ENCODE measurements around the gene RORC. TPM values are rescaled to one million over a fixed set of nuclear protein-coding genes. Genes with fewer than 3 reads are reported as not detected.
"Not testable (repeated sequence)": the region's sequence is repeated elsewhere in the genome, so short reads cannot be mapped to it uniquely, and the experiment has no call there.

RORC gene
- total and polyA plus RNA-seq, 8 donors = 1.4 to 28.1 (median 13.0) TPM

- H3K27me3 ChIP-seq = peaks cover 0 to 6% (median 0%) of the 10 kb centered on the region in 3 donors
- no peak overlapping the region for H3K4me3 ChIP-seq
- H3K9me3 ChIP-seq = no peaks in the 10 kb centered on the region
- no peaks in the 10 kb centered on the region for H3K36me3 ChIP-seq
- H3K27ac ChIP-seq = no peak overlapping the region
- DNase-seq = no peak
- no peak for TF ChIP-seq CTCF (IDR thresholded peaks at IDR 0.05)
- TF ChIP-seq EP300 (IDR thresholded peaks at IDR 0.05) = no peak
- TF ChIP-seq POLR2A (IDR thresholded peaks at IDR 0.05) = no peak
- TF ChIP-seq POLR2AphosphoS5 (IDR thresholded peaks at IDR 0.05) = no peak
- H3K4me1 ChIP-seq = no peaks in the 10 kb centered on the region
- WGBS, 5 donors = 63 to 76% (median 70%) methylated on average over 3 of the region's 3 CpGs
- intact Hi-C loops (cut with DNase I; ENCODE audit: low total_unique reads) = no loop called here
These were observed 26.6 kb upstream of the RORC start for GRCh38 chr1:151858030-151858746.

- no peak for TF ChIP-seq CTCF (IDR thresholded peaks at IDR 0.05)
- TF ChIP-seq POLR2AphosphoS5 (IDR thresholded peaks at IDR 0.05) = no peak
- Histone ChIP-seq H3K9me3 (no peaks in the 10 kb centered on the region), H3K27me3 (peaks cover 0 to 26% (median 0%) of the 10 kb centered on the region in 3 donors), H3K4me3 (no peak overlapping the region), H3K27ac (no peak overlapping the region), H3K36me3 (no peaks in the 10 kb centered on the region), H3K4me1 (no peaks in the 10 kb centered on the region)
- 59 to 67% (median 65%) methylated on average over 4 of the region's 4 CpGs for WGBS, 5 donors
- no peak for DNase-seq
- intact Hi-C loops (cut with DNase I; ENCODE audit: low total_unique reads) = no loop called here
These were observed 24.3 kb upstream of the RORC start for GRCh38 chr1:151855933-151856332.

GRCh38 chr1:151855516-151855915, 23.9 kb upstream of the RORC start:
- DNase-seq; H3K4me3 ChIP-seq; intact Hi-C loops (cut with DNase I; ENCODE audit: low total_unique reads); H3K9me3 ChIP-seq; H3K36me3 ChIP-seq; H3K4me1 ChIP-seq; H3K27ac ChIP-seq: not testable (repeated sequence)
- 66 to 85% (median 80%) methylated on average over 8 of the region's 8 CpGs for WGBS, 5 donors
- H3K27me3 ChIP-seq = peaks cover 0 to 27% (median 0%) of the 10 kb centered on the region in 3 donors

- Histone ChIP-seq H3K4me1 (no peaks in the 10 kb centered on the region), H3K27ac (no peak overlapping the region), H3K27me3 (peaks cover 0 to 35% (median 0%) of the 10 kb centered on the region in 3 donors), H3K9me3 (no peaks in the 10 kb centered on the region), H3K4me3 (no peak overlapping the region), H3K36me3 (no peaks in the 10 kb centered on the region)
- WGBS, 5 donors = 72 to 85% (median 79%) methylated on average over 7 of the region's 7 CpGs
- TF ChIP-seq POLR2A (IDR thresholded peaks at IDR 0.05) (no peak), CTCF (IDR thresholded peaks at IDR 0.05) (no peak), EP300 (IDR thresholded peaks at IDR 0.05) (no peak), POLR2AphosphoS5 (IDR thresholded peaks at IDR 0.05) (no peak)
- intact Hi-C loops (cut with DNase I; ENCODE audit: low total_unique reads) = no loop called here
- no peak for DNase-seq
These were observed 23.1 kb upstream of the RORC start for GRCh38 chr1:151854658-151855057.

GRCh38 chr1:151853411-151853943, 21.9 kb upstream of the RORC start, which contains the start of gene THEM5:
THEM5 (minus strand) TSS chr1:151853712; CDS start chr1:151853565, 147 bp downstream.
- 57 to 68% (median 64%) methylated on average over 4 to 5 of the region's 5 CpGs for WGBS, 5 donors
- H3K27me3 ChIP-seq = peaks cover 0 to 40% (median 0%) of the 10 kb centered on the region in 3 donors
- H3K27ac ChIP-seq = no peak within 1 kb of the TSS
- intact Hi-C loops (cut with DNase I; ENCODE audit: low total_unique reads) = no loop called here
- peaks cover 0 to 5% (median 0%) of the 10 kb centered on the region in 4 donors for H3K4me1 ChIP-seq
- H3K4me3 ChIP-seq = no peak within 1 kb of the TSS
- H3K9me3 ChIP-seq = no peaks in the 10 kb centered on the region
- no peaks in the 10 kb centered on the region for H3K36me3 ChIP-seq
- TF ChIP-seq CTCF (IDR thresholded peaks at IDR 0.05) (no peak), EP300 (IDR thresholded peaks at IDR 0.05) (no peak), POLR2AphosphoS5 (IDR thresholded peaks at IDR 0.05) (no peak), POLR2A (IDR thresholded peaks at IDR 0.05) (no peak)
- DNase-seq = peak in 1 of 2 donors; percentile 22

Measured in stomach (tissue), 9 donors.